NCI-H446 (cell line): ENCODE data around the gene AP3B1.
"Not testable (repeated sequence)": the region's sequence is repeated elsewhere in the genome, so short reads cannot be mapped to it uniquely, and the experiment has no call there.

ENCODE experiments used
- DNase-seq, 2 experiments: peaks; one replicate each; lab custom pipeline; 2025; lab: John Stamatoyannopoulos, UW

AP3B1 gene

DNA sequence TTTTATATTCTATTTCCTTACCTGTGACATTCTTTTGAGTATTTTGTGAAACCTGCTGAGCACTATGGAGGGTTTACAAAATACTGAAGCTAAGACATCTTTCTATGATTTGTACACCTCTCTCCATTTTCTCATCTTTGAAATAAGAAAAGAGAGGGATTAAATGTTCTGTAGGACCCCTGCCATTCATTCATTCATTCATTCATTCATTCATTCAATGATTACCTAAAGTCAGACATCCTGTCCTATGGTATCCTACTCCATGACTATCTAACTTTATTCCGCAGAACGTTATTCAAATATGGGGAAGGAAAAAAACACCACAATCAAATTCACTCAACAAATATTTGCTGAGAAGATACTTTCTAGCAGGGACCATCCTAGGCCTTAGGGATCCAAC, 51.4 kb downstream of the AP3B1 start:
- no peak for DNase-seq

DNA sequence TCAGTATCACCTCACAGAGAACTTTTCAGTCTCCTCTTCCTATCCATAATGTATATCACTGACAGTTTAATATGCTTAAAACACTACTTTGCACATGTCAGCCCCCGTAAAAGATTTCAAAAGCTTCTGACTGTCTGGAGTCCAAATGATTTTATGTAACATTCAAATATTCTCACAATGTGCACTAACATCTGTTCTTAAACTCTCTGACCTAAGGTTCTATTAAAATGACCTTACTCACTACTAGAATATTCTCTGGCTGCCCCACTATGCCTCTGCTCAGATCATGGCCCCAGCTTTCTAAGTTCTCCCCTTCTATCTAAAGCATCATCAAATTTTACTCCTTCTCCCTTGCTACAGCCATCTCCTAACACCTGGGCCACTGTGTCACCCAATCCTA, 52.5 kb downstream of the AP3B1 start:
- DNase-seq = no peak

DNA sequence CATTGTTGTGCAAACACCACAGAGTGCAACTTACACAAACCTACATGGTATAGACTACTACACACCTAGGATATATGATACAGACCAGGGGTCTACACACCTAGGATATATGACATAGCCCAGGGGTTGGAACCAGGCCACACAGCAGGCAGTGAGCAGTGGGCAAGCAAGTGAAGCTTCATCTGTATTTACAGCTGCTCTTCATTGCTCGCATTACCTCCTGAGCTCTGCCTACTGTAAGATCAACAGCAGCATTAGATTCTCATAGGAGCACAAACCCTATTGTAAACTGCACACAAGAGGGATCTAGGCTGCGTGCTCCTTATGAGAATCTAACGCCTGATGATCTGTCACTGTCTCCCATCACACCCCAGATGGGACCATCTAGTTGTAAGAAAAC, 56.6 kb downstream of the AP3B1 start:
- no peak for DNase-seq

DNA sequence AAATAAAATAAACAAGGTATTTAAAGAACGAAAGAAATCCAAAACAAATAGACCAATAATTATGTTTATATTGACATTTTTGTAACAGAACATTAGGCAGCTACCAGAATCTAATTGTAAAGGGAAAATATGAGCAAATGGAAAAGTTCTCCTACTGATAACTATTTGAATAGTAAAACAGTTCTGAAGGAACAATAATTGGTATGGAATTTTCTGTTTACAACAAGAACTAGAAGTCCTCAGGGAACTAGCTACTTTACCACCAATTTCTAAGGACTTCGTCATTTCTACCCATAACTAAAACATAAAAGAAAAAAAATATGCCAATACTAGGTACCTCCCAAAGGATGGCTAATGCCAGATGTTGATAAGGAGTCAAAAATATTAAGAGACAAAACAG, 58.5 kb downstream of the AP3B1 start:
- no peak for DNase-seq

DNA sequence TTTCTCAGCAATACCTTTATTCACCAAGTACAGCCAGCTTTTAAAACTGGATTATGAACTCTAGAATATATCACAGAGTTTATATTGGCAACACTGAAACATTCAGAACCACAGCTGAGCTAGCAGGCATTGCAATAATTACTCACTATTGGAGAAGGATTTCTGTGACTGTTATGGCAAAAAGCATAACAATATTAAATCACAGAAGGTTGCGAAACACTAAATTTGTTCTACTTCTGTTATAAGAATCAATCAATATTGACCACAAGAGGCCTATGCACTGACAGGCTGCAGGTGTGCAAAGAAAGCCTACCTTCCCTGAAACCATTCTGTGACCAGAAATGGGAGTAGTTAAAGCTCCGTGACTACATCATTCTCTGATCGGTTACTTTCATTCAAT, 59.2 kb downstream of the AP3B1 start:
- DNase-seq = no peak

DNA sequence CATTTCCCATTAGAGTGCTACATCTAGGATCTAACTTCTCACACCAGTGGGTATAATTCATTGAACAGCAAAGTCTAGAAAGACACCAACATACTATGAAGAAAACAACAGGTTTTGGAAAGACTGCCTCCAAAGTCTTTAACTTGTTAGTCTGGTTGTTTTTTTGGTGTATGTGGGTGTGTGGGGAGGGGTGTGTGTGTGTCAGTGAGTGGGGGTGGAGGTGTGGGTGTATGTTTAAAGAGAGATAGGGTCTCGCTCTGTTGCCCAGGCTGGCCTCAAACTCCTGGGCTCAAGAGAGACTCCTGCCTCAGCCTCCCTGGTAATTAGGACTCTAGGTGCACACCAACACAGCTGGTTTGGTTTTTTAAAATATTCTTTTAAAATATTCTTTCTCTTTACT, 59.7 kb downstream of the AP3B1 start:
- no peak for DNase-seq

DNA sequence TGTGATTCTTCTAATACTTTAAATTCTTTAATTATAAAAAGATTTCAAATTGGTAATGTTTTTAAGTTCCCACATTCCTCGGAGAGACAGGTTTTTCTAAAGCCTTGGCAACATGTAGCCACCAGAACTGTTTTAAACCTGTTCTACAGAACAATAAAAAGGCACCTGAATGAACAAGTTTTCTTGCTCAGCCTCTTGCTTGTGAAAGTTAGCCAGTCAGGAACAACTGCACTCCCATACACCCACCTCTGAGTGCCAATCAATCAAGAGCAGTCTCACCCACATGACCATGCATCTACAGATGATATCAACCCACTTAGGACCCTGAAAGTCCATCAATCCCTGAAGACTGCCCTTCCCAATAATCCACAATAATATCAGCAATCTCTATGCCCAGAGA, 62.3 kb downstream of the AP3B1 start:
- DNase-seq = no peak

DNA sequence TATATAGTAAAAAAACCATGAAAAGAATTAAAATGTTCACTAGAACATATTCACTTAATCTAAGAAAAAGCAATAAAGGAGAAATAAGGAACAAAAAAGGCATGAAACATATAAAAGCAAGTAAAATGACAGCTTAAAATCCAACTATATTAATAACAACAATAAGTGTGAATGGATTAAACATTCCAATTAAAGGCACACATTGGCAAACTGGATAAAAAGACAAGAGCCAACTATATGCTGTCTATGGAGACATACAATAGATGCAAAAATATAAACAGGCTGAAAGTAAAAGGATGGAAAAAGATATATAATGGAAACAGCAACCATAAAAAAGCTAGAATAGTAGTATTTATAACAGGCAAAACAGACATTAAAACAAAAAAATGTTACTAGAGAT, 70.1 kb downstream of the AP3B1 start:
- no peak for DNase-seq

DNA sequence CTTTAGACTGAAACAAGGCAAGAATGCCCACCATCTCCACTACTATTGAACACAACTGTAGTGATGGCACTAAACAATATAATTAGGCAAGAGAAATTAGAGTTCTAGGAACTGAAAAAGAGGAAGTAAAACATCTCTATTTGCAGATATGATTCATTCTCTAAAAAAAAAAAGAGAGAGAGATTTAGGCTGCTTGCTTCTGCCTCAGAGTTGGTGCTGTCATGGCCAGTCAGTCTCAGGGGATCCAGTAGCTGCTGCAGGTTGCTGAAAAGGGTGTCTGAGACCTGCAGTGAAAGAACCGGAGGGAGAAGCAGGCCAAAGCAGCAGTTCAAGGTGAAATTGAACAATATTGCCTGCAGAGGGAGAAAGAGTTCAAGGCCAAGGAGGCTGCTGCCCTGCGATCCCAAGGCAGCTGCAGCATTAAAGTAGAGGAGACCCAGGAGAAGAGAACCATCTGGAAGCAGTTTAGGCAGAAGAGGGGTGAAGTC, 72.5 kb downstream of the AP3B1 start:
- no peak for DNase-seq

DNA sequence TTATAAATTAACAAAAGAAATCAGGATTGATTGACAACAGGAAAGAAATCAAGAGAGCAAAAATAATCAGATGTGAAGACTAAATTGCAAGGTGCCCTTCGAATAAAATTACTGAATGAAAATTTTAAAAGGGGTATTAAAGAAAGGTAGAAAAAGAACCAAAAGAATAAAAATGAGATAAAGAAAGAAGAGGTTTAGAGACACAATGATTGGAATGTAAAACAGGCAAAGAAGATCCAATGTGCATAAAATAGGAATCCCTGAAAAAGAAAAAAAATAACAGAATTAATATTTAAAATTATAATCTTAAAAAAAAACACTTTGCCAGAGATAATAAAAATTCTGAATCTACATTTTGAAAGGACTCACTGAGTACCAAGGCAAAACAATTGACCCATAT, 73.0 kb downstream of the AP3B1 start:
- no peak for DNase-seq

DNA sequence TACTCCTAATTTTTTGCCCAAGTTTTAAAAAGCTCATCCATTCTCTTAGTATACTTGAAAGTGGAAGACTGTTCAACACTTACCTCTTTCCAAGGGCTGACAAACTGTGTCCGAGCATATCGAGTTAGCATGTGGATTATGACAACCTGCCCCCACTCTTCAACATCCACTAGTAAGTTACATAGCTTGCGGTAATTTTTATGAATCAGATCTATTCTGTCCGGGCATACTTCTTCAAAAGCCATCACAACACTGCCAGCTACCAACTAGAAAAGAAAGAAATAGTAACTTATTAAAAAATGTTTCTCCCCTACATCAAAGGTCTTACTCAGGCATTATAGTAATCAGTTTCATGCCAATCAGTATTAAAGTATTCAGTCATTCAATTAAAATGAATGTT, 78.5 kb downstream of the AP3B1 start:
- no peak for DNase-seq

DNA sequence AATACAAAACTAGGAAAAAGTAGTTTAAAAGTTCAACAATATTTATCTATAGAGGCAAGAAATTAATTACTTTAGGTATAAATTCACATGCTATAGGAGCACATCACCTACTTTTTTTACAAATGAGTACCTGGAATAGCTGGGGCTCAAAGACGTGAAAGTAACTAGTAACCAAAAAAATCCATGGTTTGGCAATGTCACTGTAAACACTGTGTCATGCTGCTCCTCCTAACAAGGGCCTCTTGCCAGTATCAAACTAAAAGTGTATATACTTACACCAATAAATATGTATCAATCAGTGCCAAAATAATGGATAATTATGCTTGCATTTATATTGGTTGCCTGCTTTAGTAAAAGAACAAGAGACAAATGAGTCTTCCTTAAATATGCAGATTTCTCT, 78.9 kb downstream of the AP3B1 start:
- DNase-seq = no peak

DNA sequence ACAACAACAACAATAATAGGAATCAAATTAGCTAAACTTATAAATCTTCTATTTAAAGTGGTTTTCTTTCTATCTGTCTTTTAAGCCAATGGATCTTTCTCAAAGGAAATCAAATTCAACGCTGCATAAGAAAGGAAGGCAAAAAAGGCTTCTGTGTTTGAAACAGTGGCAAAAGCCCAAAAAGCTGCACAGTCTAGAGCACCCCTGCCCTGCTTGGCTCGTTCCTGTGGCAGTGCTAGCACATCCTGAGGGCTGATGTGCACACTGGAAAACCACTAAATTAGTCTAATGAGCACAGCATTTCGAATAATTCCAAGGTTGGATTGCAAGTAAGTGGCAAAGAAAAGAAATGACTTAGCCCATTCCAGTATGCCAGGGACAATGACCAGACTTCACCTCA, 80.7 kb downstream of the AP3B1 start:
- DNase-seq = no peak

DNA sequence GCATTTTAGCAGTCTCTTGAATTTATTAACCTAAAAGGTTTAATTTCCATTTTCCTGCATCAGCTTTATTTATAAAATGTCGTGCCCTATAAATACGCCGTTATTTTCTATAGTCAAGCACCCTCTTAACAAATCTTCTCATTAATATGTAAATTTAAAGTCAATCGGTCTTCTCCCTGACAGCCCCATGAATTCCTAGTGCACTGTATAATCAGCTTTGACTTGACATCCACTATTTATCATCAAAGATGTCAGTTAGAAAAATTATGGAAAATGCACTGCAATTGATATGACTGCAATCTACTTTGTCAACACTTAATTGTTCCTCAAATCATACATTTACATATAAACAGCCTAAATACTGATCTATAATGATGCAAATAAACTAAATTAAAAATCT, 83.4 kb downstream of the AP3B1 start:
- no peak for DNase-seq

DNA sequence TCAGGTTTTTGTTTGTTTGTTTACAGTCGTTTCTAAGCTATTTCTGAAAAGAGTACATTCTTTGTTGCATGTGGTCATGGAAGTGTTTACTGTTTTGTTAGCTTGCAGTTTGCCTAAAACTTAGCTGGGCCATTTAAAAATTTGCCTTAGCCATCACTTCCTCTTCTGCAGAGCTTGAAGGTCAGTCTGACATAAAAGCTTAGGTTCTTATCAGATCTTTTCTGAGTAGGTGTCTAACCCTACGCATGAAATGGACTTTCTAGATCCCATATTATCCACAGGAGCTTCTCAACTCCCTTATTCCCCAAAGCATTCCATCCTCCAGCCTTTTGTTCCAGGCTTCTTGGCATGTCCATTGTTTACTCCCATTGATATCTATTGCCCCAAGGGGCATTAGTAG, 90.3 kb downstream of the AP3B1 start:
- no peak for DNase-seq

DNA sequence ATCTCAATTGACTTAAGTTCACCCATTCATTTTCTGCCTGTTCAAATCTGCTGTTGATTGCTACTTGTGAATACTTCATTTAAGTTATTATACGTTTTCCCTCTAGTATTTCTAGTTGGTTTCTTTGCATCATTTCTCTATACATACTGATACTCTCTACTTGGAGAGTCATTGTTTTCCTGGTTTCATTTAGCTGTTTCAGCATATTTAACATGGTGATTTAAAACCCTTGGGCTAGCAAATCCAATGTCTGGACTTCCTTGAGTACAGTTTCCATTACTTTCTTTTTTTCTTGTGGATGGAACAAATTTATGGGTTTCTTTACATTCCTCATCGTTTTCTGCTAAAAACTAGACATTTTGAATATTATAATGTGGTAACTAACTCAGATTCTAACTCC, 90.7 kb downstream of the AP3B1 start:
- DNase-seq = no peak

DNA sequence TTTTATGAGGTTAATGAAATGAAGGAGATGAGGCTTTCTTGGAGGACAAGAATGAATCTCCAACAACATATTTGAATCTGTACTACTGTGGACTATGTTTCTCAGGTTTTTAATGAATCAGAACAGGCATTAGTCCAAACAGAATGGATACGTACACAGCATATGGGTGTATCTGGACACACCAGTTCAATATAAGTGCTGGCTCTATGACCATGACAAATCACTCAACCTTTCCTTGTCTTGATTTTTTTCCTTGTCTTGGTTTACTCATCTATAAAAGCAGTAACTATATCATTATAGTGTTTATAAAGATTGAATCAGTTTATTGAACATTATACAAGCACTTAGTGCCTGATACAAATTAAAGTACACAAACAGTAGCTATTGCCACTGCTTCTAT, 104.1 kb downstream of the AP3B1 start:
- DNase-seq = no peak

DNA sequence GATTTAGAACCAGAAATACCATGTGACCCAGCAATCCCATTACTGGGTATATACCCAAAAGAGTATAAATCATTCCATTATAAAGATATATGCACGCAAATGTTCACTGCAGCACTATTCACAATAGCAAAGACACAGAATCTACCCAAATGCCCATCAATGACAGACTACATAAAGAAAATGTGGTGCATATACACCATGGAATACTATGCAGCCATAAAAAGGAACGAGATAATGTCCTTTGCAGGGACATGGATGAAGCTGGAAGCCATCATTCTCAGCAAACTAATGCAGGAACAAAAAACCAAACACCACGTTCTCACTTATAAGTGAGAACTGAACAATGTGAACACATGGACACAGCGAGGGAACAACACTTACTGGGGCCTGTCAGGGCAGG, 105.8 kb downstream of the AP3B1 start:
- not testable (repeated sequence) for DNase-seq

DNA sequence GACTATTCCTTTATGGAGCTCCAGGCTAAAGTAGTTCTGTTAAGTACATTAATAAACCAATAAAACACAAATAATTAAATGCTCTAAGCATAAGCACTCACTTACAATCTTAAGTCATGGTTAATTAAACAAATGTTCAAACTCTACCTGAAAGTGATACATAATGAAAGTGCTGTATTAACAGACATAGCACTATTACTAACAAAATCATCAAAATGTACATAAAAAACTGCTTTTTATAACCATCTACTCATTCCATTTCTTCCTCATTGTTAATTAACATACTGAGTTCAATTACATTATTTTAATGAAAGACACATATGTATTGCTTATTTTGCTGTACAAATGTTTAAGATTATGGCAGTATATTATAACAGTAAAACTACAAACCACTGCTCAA, 107.3 kb downstream of the AP3B1 start:
- no peak for DNase-seq

DNA sequence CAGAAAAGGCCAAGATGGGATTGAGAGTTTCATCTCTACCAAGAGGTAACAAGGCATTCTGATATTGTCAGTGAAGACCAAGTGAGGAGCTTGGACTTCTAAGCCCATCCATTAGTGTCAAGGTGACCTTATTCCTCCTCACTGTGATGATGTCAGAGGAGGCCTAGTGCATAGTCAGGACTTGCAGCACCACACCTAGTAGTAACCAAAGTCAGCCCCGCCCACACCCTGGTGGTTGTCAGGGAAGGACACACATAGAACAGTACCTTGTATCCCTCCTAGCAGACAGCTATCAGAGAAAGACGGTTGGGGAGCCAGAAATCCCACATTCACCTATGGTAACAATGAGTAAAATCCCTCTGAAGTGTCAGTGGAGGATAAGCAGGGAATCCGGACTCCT, 111.7 kb downstream of the AP3B1 start:
- no peak for DNase-seq

DNA sequence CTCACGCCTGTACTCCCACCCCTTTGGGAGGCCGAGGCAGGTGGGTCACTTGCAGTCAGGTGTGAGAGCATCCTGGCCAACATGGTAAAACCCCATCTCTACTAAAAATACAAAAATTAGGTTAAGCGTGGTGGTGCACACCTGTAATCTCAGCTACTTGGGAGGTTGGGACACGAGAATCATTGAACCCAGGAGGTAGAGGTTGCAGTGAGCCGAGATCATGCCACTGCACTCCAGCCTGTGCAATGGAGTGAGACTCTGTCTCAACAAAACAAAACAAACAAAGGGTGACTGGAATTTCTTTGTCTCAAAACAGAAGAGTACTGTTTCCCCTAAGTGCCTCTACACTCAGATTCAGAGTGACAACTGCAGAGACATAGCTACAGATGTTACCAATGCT, 116.1 kb downstream of the AP3B1 start:
- no peak for DNase-seq

DNA sequence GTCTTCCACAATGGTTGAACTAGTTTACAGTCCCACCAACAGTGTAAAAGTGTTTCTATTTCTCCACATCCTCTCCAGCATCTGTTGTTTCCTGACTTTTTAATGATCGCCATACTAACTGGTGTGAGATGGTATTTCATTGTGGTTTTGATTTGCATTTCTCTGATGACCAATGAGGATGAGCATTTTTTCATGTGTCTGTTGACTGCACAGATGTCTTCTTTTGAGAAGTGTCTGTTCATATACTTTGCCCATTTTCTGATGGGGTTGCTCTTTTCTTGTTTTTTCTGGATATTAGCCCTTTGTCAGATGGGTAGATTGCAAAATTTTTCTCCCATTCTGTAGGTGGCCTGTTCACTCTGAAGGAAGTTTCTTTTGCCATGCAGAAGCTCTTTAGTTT, 124.2 kb downstream of the AP3B1 start:
- not testable (repeated sequence) for DNase-seq

DNA sequence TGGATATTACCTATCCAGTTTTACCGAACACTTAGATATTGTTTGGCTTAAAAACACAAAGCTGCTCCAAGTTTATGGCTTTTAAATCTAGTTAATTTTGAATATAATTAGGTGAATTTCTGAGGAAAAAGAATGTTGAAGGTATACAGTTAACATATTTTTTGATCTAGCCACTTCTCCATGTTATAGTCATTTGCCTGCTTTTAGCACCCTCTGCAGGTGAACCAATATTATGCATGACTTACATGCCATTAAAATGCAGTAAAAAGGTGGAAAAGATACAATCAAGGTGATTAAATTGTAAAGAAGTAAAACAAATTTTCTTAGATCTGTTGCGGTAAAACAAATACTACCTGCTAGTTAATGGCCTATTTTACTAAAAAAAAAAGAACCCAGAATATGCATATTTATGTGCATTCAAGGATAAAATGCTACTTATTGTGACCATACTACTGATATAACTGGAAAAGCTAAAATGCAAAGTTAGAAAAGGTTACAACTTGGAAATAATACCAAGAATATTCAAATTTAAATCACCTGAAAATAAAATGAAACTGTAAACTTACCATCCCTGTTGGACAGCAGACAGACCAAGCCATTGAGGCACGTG, 132.1 kb downstream of the AP3B1 start:
- peak in 1 of 2 experiments; percentile 6 for DNase-seq

DNA sequence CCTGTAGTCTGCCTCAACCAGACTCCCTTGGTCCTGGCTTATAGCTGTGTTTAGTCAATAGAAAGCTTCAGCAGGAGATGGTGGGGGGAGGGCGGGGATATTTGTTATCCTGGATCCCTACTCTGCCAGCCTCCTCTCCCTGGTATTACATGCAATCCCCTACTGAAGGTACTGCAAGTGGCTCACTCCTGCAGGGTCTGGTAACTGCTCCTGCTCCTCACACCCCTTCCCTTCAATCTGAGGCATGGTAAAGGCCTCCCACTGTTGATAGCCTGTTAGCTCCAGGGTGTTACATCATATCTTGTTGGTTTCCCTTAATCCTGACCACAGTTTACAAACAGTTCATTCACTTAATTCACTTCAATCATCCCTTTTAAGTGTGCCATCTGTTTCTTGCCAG, 137.5 kb downstream of the AP3B1 start:
- DNase-seq = no peak
